HepG2 (cell line): ENCODE measurements around the gene ALLC. TPM values are rescaled to one million over a fixed set of nuclear protein-coding genes. Genes with fewer than 3 reads are reported as not detected.

Experiments used
- ATAC-seq: fragments of 200-7000 bp; cut with Tn5 transposase; 3 replicates; pipeline ENCODE4 v1.9.1; 2020; ENCODE audit warnings: mild to moderate bottlenecking, moderate library complexity
- BruUV-seq: library from RNA; stranded (reverse); fragments of 400-500 nt; replicated peaks from 2 replicates; lab custom pipeline; 2021; lab: Mats Ljungman, UMichigan
- CTCF ChIA-PET: fragments of 300-600 bp; formaldehyde crosslinking; extraction: SDS; loops from one replicate; lab custom pipeline; 2021; ENCODE audit warnings: low total read pairs, inconsistent platforms, low intra/inter-chr PET ratio; lab: Yijun Ruan, JAX
- POLR2A ChIA-PET: fragments of 350-600 bp; sonication (Branson Sonifier 250); formaldehyde crosslinking; loops from one replicate; lab custom pipeline; 2020; ENCODE audit warnings: antibody characterized with exemption, inconsistent platforms; lab: Yijun Ruan, JAX
- DNase-seq: peaks from one replicate; pipeline ENCODE4 v3.0.0-alpha.2; 2015; ENCODE audit warnings: low spot score
- FAIRE-seq: peaks from 3 replicates; lab custom pipeline; 2011; peaks lifted over from hg19 to GRCh38; lab: Jason Lieb, UNC
- H2AFZ ChIP-seq: one replicate; pipeline ENCODE4 v1.6.1; 2011; ENCODE audit warnings: low read length, inconsistent platforms
- H3K27ac ChIP-seq: fragments of 300-600 bp; 3 replicates; pipeline ENCODE4 v1.8.0; 2011; ENCODE audit warnings: mixed run types, mild to moderate bottlenecking, mixed read lengths, low read length, inconsistent platforms; ENCODE audit not compliant: insufficient read depth; ENCODE audit errors: extremely low read length
- H3K27me3 ChIP-seq, 2 experiments: fragments of 200-600 bp in 1 of 2; 2 replicates in 1 of 2; 3 replicates in 1 of 2; pipeline versions ENCODE4 v1.6.0 to v1.8.0; 2011; ENCODE audit warnings: low read length in 2 of 2, mild to moderate bottlenecking in 2 of 2, moderate library complexity in 2 of 2, inconsistent platforms in 1 of 2; ENCODE audit not compliant: insufficient read depth in 2 of 2, control insufficient read depth in 1 of 2
- H3K36me3 ChIP-seq, 2 experiments: fragments of 200-600 bp in 1 of 2; replicated peaks in 1 of 2; 2 replicates in 1 of 2; 3 replicates in 1 of 2; pipeline versions ENCODE4 v1.5.1 to v1.8.0; 2011; ENCODE audit warnings: low read length in 2 of 2, inconsistent platforms in 1 of 2; ENCODE audit not compliant: insufficient read depth in 2 of 2, control insufficient read depth in 1 of 2
- H3K4me1 ChIP-seq: 2 replicates; pipeline ENCODE4 v1.5.1; 2012; ENCODE audit warnings: low read length, inconsistent platforms; ENCODE audit not compliant: insufficient read depth
- H3K4me2 ChIP-seq: 2 replicates; pipeline ENCODE4 v1.6.0; 2011; ENCODE audit warnings: low read depth, low read length, inconsistent platforms
- H3K4me3 ChIP-seq, 3 experiments: fragments of 200-600 bp in 1 of 3; sonication (generic), shearing (Covaris generic) in 1 of 3; replicated peaks in 1 of 3; 2 replicates each; pipeline ENCODE4 v1.5.1; 2011 to 2016; ENCODE audit warnings: low read length in 3 of 3, inconsistent platforms in 2 of 3, low read depth in 2 of 3, mild to moderate bottlenecking in 2 of 3, control low read depth in 1 of 3, mixed read lengths in 1 of 3; ENCODE audit not compliant: insufficient read depth in 1 of 3
- H3K79me2 ChIP-seq: one replicate; pipeline ENCODE4 v1.6.1; 2011; ENCODE audit warnings: low read length, inconsistent platforms; ENCODE audit not compliant: insufficient read depth
- H3K9ac ChIP-seq: 2 replicates; pipeline ENCODE4 v1.6.0; 2011; ENCODE audit warnings: mild to moderate bottlenecking, low read depth, low read length, inconsistent platforms; ENCODE audit not compliant: insufficient read depth
- H3K9me3 ChIP-seq: 2 replicates; pipeline ENCODE4 v1.5.1; 2012; ENCODE audit warnings: mild to moderate bottlenecking, low read length
- H4K20me1 ChIP-seq: 2 replicates; pipeline ENCODE4 v1.6.0; 2011; ENCODE audit warnings: inconsistent platforms, mild to moderate bottlenecking, low read length, moderate library complexity; ENCODE audit not compliant: insufficient read depth
- AGO1 ChIP-seq: fragments of 200-400 bp; formaldehyde crosslinking; IDR thresholded peaks from 2 replicates; pipeline ENCODE4 v1.6.1; 2017; ENCODE audit warnings: mild to moderate bottlenecking, low read depth, low read length, moderate library complexity; ENCODE audit not compliant: poor library complexity, severe bottlenecking
- KDM1A ChIP-seq: IDR thresholded peaks from 2 replicates; pipeline ENCODE4 v1.6.1; 2016; ENCODE audit warnings: missing compliant biosample characterization
- MAFF ChIP-seq: IDR thresholded peaks from 2 replicates; pipeline ENCODE4 v1.6.1; 2011; ENCODE audit warnings: low read depth, low read length, improper control_type of control experiment
- MAFK ChIP-seq, 2 experiments: IDR thresholded peaks in 1 of 2; conservative IDR thresholded peaks in 1 of 2; 2 replicates each; pipeline ENCODE4 v1.6.1; 2011; ENCODE audit warnings: improper control_type of control experiment in 2 of 2, low read length in 2 of 2
- NKX3-1 ChIP-seq: sonication (generic); formaldehyde crosslinking; IDR thresholded peaks from 2 replicates; pipeline ENCODE4 v1.5.0; 2020; ENCODE audit warnings: missing genetic modification reagents
- RFX5 ChIP-seq: IDR thresholded peaks from 2 replicates; pipeline ENCODE4 v1.6.1; 2011; ENCODE audit warnings: low read depth, low read length, improper control_type of control experiment
- SP4 ChIP-seq: sonication (generic); formaldehyde crosslinking; IDR thresholded peaks from 2 replicates; pipeline ENCODE4 v1.8.1; 2023; ENCODE audit warnings: mild to moderate bottlenecking, missing genetic modification reagents
- XRCC5 ChIP-seq: fragments of 200-400 bp; formaldehyde crosslinking; optimal IDR thresholded peaks from 2 replicates; pipeline ENCODE3; 2017; ENCODE audit warnings: mild to moderate bottlenecking, low read length
- ZFP36L1 ChIP-seq: sonication (generic); formaldehyde crosslinking; IDR thresholded peaks from 2 replicates; pipeline ENCODE4 v1.8.0; 2022; ENCODE audit warnings: mild to moderate bottlenecking, missing genetic modification reagents, moderate library complexity
- ZKSCAN5 ChIP-seq: sonication (generic); formaldehyde crosslinking; IDR thresholded peaks from 2 replicates; pipeline ENCODE4 v1.5.1; 2020; ENCODE audit warnings: mild to moderate bottlenecking, missing genetic modification reagents
- ZNF337 ChIP-seq: sonication (generic); formaldehyde crosslinking; IDR thresholded peaks from 2 replicates; pipeline ENCODE4 v1.5.1; 2020; ENCODE audit warnings: missing genetic modification reagents, low read depth, mild to moderate bottlenecking, borderline replicate concordance
- ZNF382 ChIP-seq: sonication (generic); formaldehyde crosslinking; IDR thresholded peaks from 2 replicates; pipeline ENCODE4 v1.5.0; 2020; ENCODE audit warnings: missing genetic modification reagents, mild to moderate bottlenecking, borderline replicate concordance
- WGBS: methylation state at CpG from one replicate; pipeline ENCODE4 v1.1.6; 2017; ENCODE audit warnings: low lambda C conversion rate; 5-methylcytosine and 5-hydroxymethylcytosine counted together
- in situ Hi-C: cut with HindIII; loops from 2 replicates; pipeline ENCODE4 v1.10.0; 2017; ENCODE audit warnings: low pct_unique_long_range_greater_than_20kb; ENCODE audit not compliant: extremely low pct_ligation_motif_present
- intact Hi-C: fragments of 100-400 bp; cut with micrococcal nuclease; formaldehyde crosslinking; loops from one replicate; pipeline ENCODE4 v1.10.0; 2022; ENCODE audit not compliant: unreplicated experiment
- polyA plus RNA-seq, 8 experiments: library from polyadenylated mRNA; depleted of rRNA in 3 of 8; stranded (reverse) in 7 of 8; unstranded in 1 of 8; fragments of >200 nt; fragmentation: Illumina TruSeq in 4 of 8; extraction: Trizol in 4 of 8; gene quantifications; 2 replicates each; pipeline versions ENCODE4 v1.2.1 to v1.2.3, GENCODE V29; 2011 to 2016; ENCODE audit warnings: low read depth in 4 of 8, missing spikeins in 1 of 8, mixed read lengths in 1 of 8; ENCODE audit not compliant: insufficient read depth in 1 of 8
- total RNA-seq, 5 experiments: library from RNA; depleted of rRNA; stranded (reverse); fragments of >200 nt; fragmentation: Illumina TruSeq; extraction: Trizol; gene quantifications; 2 replicates each; pipeline ENCODE4 v1.2.3, GENCODE V29; 2016; ENCODE audit warnings: low read depth in 1 of 5
- TF ChIP-seq, protein P1 (sequence below): sonication (generic); formaldehyde crosslinking; IDR thresholded peaks from 2 replicates; pipeline ENCODE4 v1.4.0; 2020; ENCODE audit warnings: missing genetic modification reagents, low read depth, mild to moderate bottlenecking, borderline replicate concordance

ALLC gene
- total and polyA plus RNA-seq, 2 of the 13 experiments (the other 11 are each of a cell fraction or from before 2014, with no cell fraction given): 0.08 to 0.11 TPM

GRCh38 chr2:3712831-3713503, 55.0 kb downstream of the ALLC start:
- Histone ChIP-seq H3K4me3 (no peak overlapping the region), H3K9me3 (no peaks in the 10 kb centered on the region), H3K4me2 (no peak overlapping the region), H4K20me1 (no peaks in the 10 kb centered on the region), H3K4me1 (no peaks in the 10 kb centered on the region), H3K79me2 (no peaks in the 10 kb centered on the region), H2AFZ (no peak overlapping the region), H3K9ac (no peak overlapping the region), H3K27me3 (peaks cover 0 to 12% of the 10 kb centered on the region in 2 experiments; a peak in 2 of 5 replicates)
- POLR2A ChIA-PET: no interaction called here
- in situ Hi-C loops: no loop called here
- no peak for FAIRE-seq
- no TSS peak for BruUV-seq
- CTCF ChIA-PET: no interaction called here
- TF ChIP-seq ZNF337 (CRISPR knock-in tag): no peak
- TF ChIP-seq SP4 (CRISPR knock-in tag): no peak
- no peak for TF ChIP-seq XRCC5
- no peak for TF ChIP-seq ZKSCAN5 (CRISPR knock-in tag)
- no peak for TF ChIP-seq NKX3-1 (CRISPR knock-in tag)
- no peak for TF ChIP-seq ZNF382 (CRISPR knock-in tag)
- TF ChIP-seq ZFP36L1 (CRISPR knock-in tag): no peak
- TF ChIP-seq, all 625 proteins: peak for 0
- DNase-seq: no peak
- intact Hi-C loops: no loop called here
- ATAC-seq: no peak
- no peaks in the 10 kb centered on the region for H3K36me3 ChIP-seq
- H3K27ac ChIP-seq: no peak overlapping the region
- WGBS: 30% methylated on average over 10 of the region's 10 CpGs

DNA sequence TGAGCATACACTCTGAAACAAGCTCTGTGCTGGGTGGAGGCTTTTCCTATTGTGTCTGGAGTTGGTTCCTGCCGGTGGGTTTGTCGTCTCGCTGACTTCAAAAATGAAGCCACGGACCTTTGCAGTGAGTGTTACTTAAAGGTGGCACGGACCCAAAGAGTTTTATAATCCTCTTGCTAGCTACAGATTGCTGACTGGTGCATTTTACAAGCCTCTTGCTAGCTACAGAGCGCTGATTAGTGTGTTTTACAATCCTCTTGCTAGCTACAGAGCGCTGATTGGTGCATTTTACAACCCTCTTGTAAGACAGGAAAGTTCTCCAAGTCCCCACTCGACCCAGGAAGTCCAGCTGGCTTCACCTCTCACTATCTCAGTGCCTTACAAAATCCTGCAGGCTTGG, 60.7 kb downstream of the ALLC start:
- ChIA-PET POLR2A (no interaction called here), CTCF (no interaction called here)
- Histone ChIP-seq H3K4me3 (no peak overlapping the region), H3K4me2 (no peak overlapping the region), H2AFZ (no peak overlapping the region), H3K79me2 (no peaks in the 10 kb centered on the region), H3K4me1 (no peaks in the 10 kb centered on the region), H3K27me3 (peaks cover 0 to 19% of the 10 kb centered on the region in 2 experiments; a peak in 3 of 5 replicates), H4K20me1 (no peaks in the 10 kb centered on the region), H3K36me3 (no peaks in the 10 kb centered on the region), H3K27ac (no peak overlapping the region), H3K9ac (no peak overlapping the region), H3K9me3 (no peaks in the 10 kb centered on the region)
- FAIRE-seq (no peak), ATAC-seq (no peak), DNase-seq (no peak)
- TF ChIP-seq MAFK (conservative IDR thresholded peaks at IDR 0.05 in 1 of 2, IDR thresholded peaks at IDR 0.05 in 1 of 2; ENCODE audit: low read length in 2 of 2): peak; percentile 82 to 89
- TF ChIP-seq AGO1: no peak
- no peak for TF ChIP-seq KDM1A
- TF ChIP-seq, protein P1, sequence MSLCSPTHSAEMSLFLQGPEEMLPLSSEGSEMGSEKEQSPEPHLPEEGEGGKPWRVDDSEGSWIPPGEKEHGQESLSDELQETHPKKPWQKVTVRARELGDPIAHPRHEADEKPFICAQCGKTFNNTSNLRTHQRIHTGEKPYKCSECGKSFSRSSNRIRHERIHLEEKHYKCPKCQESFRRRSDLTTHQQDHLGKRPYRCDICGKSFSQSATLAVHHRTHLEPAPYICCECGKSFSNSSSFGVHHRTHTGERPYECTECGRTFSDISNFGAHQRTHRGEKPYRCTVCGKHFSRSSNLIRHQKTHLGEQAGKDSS: no peak
- peak; percentile 78 for TF ChIP-seq MAFF
- no peak for TF ChIP-seq RFX5
- in situ Hi-C loops: no loop called here
- 37% methylated on average over 8 of the region's 8 CpGs for WGBS
- intact Hi-C loops: no loop called here
- no TSS peak for BruUV-seq
